KG1 (cell line): Measurements from ENCODE around the gene SNX32.
A peak's percentile ranks its signal among the peaks of the same experiment; 100 is the strongest.

Experiments used
- DNase-seq: peaks from one replicate; lab custom pipeline; 2025; lab: John Stamatoyannopoulos, UW

Gene SNX32

DNA sequence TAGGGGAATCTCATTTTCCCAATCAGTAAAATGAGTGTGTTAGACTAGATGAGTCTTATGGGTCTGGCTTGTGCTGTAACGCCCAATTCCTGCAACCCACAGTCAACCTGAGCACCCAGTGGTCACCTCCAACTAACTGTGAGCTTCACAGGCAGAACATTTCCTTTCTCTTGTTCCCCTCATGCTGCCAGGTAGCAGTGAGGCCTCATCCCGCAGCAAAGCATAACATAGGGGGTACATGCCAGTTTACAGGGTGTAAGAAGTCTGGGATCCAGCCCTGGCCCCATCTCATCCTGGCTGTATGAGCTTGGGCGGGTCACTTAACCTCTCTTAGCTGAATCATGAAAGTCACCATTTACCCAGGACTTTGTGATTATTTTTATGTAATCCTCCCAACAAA lies 35.1 kb downstream of the SNX32 start:
- no peak for DNase-seq

DNA sequence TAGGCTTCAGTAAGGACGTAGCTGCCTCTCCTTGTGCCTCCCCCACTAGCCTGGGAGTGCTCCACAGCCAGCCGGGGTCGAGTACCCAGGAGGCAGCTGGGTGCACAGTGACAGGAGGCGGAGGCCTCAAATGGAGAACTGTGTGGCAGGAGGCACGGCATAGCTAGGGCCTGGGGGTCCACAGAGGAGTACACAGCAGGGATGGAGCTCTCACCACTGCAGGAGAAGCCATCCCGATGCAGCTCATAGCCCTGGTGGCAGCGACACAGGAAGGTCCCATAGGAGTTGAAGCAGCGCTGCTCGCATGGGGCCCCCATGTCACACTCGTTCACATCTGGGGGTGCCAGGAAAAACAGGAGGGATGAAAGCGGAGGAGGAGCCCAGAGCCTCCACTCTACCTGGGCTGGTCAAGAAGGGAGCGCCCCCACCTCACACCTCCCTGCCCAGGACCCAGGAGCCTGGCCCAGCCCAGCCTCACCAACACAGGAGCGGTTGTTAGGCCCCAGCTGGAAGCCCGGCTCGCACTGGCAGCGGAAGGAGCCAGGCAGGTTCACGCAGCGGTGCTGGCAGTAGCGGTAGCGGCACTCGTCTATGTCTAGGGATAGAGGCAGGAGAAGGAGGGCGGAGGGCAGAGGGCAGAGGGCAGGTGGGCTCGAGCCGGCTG lies 36.0 kb downstream of the SNX32 start:
- no peak for DNase-seq

DNA sequence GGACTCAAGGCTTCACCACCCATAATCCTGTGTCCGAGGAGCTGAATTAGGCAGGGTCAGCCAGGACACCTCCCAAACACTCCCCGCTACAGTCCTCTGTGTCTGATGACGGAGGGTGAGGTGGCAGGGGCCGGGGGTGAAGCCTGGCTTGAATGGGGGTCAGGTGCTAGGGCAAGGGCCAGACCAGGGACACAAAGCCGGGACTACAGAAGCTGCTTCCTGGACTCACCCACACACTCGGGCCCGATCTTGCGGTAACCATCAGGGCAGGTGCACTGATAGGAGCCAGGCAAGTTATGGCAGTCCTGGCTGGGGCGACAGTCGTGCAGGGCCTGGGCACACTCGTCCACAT lies 36.5 kb downstream of the SNX32 start:
- DNase-seq, result no peak

DNA sequence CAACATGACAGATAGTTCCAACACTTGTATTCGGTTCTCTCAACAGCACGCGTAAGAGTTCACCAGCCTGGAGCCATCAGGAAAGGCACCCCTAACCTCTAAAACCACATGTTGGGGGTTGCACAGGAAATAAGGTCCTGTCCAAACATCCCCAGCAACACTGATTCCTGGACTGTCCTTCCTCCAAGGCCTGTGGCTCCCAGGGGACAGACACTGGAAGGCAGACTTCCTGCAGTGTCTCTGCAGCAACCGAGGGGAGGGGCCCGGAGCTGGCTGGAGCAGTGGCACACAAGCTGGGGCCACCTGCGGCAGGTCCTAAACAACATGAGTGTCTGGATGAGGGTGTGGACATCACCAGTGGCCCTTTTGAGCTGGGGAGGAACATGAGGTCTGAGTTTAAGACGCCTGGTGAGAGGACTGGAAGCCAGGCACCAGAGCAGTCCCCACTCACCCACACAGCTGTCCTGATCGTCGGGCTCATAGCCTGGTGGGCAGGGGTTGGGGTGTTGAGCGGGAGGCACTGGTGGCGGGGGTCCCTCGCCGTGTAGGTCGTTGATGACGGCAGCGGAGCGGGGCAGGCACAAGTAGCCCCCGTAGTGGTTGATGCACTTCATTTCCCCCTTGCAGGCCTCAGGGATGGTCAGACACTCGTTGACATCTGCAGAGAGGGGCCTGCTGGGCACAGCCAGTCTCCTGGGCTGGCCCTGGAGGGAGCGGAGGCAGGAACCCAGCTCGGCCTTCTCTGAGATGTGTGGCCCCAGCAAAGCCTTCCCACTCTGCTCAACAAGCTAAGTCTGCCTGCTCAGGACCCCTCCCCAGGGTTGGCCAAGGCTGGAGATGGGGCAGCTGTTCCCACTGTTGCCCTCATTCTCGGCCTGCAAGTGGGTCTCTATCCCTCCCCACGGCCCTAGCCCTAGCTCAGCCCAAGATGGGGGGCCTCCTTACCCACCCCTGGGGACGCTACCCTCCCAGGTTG lies 37.2 kb downstream of the SNX32 start:
- no peak for DNase-seq

DNA sequence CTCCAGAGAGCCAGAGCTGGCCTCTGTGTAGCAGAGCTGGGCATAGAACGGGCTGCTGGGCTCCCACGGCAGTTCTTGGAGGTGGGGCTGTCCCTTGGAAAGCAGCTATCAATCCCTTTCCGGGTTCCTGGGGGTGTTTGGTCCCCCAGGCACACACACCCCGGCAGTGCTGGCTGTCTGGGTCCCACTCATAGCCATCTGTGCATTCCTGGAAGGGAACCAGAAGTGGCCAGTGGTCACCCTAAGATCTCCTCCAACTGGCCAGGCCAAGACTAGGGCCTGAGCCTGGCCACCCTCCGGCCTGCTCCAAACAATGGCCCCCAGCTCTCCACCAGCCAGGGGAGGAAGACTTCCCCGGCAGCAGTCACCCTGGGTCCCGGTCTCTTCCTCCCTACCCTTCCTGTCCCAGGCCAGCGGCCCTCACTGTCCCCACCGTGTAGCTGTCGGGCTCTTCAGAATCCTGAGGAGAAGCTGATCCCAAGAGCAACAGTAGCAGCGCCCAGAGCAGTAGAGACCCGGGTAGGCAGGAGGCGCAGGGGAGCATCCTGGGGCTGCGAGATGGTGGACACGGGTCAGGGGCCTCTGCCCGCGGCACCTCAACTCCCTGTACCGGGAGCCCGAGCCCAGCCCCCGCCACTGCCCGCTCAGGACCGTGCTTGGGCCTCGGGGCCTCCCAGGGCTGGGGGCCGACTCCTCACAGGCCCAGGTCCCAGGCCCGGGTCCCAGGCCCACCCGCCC lies 38.2 kb downstream of the SNX32 start:
- no peak for DNase-seq

DNA sequence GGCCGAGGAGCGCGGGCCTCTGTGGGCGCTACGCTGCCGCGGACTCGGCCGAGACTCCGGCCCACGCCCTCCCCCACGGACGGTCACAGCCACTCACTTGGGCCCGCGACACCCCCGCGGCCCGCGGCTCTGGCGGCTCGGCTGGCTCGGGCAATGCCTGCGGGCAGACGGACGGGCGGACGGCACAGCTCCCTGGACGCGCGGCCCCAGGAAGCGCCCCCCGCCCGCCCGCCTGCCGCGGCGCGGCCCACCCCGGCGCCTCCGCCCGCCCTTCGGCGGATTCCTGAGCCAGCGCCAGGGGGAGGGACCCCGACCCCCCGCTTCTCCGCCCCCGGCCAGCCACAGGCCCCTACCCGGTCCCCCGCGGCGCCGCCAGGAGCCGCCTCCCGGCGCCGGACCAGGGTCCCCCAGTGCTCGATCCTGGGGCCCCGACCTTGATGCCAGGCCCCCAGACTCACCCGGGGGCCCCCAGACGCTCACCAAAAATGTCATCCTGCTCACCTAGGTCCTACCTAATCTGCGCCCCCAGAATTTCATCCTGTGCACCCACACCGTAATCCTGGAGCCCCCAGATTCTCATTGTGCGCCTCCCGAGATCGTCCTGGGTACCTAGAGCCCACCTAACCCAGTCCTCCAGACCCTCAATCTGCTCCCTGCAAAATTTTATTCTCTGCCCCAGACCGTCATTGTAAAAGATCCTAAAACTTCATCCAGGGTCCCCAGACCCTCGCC lies 39.0 kb downstream of the SNX32 start, which contains the start of gene EFEMP2:
EFEMP2 (minus strand) TSS at position 215 of the 732 bp plus-strand sequence. CDS start 446 bp downstream, outside the sequence.
- no peak for DNase-seq

DNA sequence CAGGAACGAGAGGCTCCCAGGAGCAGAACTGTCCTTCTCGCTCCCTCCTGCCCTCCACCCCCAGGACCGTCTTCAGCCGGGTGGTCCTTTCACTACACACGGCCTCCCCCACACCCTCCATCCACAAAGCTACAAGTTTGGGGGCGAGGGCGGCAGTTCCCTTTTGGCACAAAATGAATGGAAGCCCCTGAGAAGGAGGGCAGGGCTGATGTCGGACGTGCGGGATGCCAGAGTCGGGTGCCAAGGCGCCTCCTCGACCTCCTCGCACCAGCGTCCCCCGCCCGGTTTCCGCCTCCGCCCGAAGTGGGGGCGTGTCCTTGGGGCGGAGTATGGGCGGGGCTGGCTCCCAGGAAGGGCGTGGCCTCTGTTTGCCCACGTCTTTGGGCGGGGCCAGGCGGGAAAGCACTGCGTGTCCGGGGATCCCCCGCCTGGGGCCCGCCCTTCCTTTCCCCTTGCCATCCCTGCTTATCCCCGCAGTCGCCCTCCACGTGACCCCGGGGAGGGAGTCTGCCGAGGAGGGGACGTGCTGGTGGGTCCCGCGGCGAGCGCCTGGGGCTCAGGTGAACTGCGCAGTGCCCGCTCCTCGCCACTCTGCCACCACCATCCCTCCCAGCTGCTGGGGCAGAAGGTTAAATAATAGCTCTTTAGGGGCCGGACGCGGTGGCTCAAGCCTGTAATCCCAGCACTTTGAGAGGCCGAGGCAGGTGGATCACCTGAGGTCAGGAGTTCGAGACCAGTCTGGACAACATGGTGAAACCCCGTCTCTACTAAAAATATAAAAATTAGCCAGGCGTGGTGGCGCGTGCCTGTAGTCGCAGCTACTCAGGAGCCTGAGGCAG lies 39.8 kb downstream of the SNX32 start:
- peak; percentile 83 for DNase-seq

DNA sequence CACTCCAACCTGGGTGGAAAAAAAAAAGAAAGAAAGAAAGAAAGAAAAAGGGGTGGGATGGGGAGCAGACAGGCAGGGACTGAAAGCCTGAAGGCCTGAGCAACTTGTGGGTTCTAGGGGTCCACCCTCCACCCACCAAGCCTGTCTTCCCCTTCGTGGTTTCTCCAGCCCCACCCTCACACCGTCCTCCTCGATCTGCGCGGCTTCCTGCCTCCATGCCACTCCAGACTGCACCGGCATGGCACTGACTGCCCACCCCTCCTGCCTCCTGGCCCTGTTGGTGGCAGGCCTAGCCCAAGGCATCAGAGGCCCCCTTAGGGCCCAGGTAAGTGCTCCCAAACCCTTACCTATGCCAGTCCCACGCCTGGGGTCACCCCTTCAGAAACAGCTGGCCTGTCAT lies 45.9 kb downstream of the SNX32 start, which contains the start of gene CTSW:
CTSW (plus strand) TSS at position 221 of the 400 bp plus-strand sequence; CDS start at position 239, 18 bp downstream.
- no peak for DNase-seq

DNA sequence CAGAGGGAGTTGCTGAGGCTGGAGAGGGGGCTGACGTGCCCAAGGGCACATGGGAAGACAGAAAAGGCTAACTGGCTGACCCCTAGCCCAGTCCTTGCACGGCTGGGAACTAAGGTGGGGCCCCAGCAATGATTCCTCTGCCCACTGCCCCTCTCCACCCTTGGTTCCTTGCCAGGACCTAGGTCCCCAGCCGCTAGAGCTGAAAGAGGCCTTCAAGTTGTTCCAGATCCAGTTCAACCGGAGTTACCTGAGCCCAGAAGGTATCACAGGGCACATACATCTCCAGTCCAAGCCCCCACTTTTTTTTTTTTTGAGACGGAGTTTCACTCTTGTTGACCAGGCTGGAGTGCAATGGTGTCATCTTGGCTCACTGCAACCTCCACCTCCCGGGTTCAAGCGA lies 46.3 kb downstream of the SNX32 start:
- DNase-seq, result no peak

DNA sequence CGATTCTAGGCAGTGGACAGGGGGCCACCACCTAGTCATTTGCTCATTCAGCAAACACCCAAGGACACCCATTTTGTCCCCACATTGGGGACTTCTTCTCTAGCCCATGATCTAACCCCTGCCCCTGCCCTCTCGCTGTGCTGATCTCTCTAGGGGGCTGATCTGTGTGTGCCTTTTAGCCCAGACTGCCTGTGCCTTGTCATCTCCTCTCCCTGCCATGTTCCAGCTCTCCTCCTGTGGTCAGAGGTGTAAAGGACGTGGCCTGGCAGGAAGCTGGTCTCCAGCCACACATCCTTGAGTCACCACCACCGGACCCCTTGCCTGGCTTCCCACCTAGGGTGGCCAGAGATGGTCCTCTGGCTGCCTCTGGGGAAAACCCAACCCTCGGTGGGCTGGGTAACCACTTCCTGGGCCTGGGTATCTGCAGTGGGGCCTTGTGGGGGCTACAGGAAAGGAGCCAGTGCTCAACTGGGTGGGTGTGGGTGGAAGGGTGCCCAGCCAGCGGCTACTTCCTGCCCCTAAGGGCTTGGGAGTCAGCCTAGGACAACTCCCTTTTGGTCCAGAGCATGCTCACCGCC lies 47.2 kb downstream of the SNX32 start:
- DNase-seq, result no peak

DNA sequence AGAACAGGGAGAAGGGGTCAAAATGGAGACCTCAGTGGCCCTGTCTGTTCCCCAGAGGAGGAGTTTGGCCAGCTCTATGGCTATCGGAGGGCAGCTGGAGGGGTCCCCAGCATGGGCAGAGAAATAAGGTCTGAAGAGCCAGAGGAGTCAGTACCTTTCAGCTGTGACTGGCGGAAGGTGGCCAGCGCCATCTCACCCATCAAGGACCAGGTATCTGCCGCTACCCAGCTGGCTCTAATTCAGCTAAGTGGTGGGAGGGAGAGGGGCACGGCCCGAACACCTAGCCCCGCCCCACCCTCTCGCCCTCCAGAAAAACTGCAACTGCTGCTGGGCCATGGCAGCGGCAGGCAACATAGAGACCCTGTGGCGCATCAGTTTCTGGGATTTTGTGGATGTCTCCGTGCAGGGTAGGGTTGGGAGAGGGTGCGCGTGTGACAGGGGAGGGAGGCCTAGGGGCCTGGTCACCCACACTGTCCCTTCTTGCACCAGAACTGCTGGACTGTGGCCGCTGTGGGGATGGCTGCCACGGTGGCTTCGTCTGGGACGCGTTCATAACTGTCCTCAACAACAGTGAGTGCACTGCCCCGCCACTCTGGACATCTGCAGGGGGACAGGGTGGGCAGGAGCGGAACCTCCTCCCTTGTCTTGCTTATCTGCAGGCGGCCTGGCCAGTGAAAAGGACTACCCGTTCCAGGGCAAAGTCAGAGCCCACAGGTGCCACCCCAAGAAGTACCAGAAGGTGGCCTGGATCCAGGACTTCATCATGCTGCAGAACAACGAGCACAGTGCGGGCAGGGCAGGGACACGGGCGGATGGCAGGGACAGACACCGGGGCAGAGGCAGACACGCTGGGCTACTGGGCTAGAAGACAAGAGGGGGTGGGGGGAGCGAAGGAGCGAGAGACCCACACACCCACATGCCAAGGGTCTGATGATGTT lies 48.6 kb downstream of the SNX32 start:
- DNase-seq, result no peak

DNA sequence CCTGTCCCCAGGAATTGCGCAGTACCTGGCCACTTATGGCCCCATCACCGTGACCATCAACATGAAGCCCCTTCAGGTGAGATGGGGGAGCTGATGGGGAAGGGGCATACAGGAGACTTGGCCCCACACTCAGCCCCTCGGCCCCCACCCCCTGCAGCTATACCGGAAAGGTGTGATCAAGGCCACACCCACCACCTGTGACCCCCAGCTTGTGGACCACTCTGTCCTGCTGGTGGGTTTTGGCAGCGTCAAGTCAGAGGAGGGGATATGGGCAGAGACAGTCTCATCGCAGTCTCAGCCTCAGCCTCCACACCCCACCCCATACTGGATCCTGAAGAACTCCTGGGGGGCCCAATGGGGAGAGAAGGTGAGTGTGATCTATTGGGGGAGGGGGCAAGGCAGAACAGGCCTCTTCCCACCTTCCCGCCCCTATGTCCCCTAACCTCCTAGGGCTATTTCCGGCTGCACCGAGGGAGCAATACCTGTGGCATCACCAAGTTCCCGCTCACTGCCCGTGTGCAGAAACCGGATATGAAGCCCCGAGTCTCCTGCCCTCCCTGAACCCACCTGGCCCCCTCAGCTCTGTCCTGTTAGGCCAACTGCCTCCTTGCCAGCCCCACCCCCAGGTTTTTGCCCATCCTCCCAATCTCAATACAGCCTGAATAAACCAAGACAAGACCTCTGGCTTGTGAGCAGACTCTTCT lies 49.4 kb downstream of the SNX32 start:
- DNase-seq, result no peak

DNA sequence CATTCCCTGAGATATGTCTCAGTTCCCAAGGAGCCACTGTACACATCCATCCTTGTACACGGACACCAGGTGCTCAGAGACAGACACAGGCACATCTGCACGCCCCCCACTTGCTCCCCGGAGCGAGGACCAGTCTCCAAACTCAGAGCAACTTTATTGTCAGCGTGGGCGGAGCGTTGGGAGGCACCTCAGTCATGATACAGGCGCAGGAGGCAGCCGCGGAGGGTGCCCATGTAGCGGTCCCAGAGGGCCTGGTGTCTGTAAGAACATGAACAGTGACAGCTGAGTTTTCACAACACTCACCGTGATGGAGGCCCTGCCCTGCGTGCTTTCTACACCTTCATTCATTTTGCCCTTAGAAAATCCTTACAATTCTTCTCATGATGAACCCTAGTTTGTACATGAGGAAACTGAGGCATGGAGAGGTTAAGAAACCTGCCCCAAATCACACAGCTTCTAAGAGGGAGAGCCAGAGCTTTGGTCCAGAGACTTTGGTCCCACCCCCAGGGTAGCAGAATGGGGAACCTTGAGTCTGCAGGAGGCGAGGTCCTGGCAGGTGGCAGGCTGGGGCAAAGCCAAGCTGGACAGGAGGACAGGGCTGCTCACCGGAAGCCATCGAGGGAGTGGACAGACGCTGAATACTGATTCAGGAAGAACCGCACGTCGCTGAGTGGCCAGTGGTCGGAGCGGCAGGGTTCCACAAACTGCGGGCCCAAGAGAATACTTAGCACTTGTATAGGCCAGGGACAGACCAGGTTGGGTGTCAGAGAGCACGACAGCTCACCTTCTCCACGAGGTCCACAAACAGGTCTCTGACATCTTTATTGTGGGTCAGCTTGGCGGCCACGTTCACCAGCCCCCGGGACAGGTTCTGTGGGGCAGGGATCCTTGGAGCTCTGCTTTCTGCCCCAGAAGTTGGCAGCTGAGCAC lies 50.3 kb downstream of the SNX32 start:
- DNase-seq, result no peak

DNA sequence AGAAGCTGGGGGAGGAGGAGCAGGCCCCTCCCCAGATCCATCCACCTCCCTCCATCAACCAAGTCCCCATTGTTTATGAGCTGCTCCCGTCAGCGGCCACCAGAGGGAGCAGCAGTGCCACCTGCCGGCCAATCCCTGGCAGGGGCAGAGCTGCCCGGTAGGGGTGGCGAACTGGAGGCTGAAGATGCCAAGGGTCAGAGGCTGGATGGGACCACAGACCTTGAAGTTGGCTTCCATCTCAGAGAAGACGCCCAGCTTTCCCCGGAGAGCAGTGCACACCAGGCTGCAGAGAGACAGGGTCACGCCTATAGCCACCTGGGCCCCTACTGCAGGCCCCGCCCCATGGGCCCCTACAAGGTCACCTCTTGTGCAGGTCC lies 50.9 kb downstream of the SNX32 start:
- peak; percentile 70 for DNase-seq

DNA sequence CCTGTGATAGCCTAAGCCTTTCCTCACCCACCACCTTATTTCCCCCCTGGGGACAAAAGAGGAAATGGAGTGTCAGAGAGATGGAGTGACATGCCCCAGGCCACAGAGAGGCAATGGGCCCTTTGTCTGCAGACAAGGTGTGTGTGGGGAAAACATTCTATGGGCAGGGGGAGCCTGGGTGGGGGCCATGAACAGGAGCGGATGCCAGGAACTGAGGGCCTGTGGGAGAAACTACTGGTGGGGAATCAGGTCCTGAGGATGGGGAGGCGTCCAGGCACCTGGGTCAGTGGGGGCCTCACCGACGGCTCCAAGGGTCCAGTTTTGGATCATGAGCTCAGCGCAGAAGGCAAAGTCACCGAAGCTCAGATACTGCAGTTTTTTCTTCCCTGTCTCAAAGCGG lies 51.5 kb downstream of the SNX32 start:
- no peak for DNase-seq

DNA sequence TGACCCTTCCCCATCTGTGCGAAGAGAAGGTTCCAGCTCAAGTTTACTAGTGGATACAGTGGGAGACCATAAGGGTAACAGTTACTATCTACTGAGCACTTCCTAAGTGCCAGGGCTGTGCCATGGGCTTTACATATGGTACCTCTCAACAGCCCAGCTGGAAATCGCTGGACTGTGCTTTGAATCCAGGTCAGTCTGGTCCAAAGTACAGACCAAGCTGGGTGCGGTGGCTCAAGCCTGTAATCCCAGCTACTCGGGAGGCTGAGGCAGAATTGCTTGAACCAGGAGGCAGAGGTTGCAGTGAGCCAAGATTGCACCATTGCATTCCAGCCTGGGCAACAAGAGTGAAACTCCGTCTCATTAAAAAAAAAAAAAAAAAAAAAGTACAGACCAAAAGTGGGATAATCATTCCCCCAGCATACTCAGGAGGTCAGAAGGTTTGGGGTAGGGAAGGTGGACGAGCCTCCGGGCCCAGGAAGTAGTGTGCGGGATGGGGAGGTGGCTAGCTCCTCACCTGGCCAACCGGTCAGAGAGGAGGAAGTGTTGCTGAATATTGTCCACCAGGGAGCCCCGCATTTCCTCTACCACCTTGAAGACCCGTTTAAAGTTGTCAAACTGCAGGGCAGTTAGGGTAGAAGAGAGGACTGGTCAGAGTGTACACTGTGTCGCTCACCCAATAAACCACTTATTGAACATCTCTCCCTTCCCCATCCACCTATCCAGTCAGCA lies 52.2 kb downstream of the SNX32 start:
- DNase-seq, result no peak
